GM12874 (cell line): ENCODE results near the gene ASCC3.

ENCODE experiments used
- CTCF ChIP-seq: IDR thresholded peaks from 2 replicates; pipeline ENCODE4 v1.5.1; 2011; ENCODE audit warnings: low read depth, mild to moderate bottlenecking, control low read depth, low read length, moderate library complexity; ENCODE audit not compliant: insufficient read depth

ASCC3 gene

GRCh38 chr6:100575921-100576320 is 305.2 kb downstream of the ASCC3 start:
- no peak for TF ChIP-seq CTCF

- TF ChIP-seq CTCF: no peak
These were observed 306.3 kb downstream of the ASCC3 start for GRCh38 chr6:100574836-100575235.

GRCh38 chr6:100573166-100573565 is 308.0 kb downstream of the ASCC3 start:
- TF ChIP-seq CTCF: no peak

GRCh38 chr6:100568255-100568654 is 312.9 kb downstream of the ASCC3 start:
- no peak for TF ChIP-seq CTCF

- no peak for TF ChIP-seq CTCF
These were observed 314.6 kb downstream of the ASCC3 start for GRCh38 chr6:100566563-100566962.

GRCh38 chr6:100565439-100566104 is 315.6 kb downstream of the ASCC3 start:
- TF ChIP-seq CTCF: no peak

- no peak for TF ChIP-seq CTCF
These were observed 321.3 kb downstream of the ASCC3 start for GRCh38 chr6:100559859-100560258.
